ENCODE data around the gene WNK3.

The WNK3 gene

DNA sequence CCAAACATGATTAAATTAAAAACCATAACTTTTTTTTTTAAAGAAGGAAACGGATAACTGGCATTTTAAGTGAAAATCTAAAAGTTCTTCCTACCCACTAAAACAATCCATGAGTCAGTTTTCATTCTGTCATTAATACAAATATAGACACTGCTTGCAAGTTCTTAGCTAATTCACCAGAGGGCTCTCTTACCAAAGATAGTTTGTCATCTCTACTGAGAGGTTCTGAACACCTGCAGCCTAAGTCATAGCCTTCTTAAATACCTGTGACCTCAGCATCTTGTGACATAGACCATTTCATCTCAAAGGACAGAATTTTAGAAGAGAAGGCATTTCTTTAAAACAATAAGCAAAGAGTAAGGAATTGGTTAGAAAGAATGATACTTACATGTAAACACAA, 109.5 kb downstream of the WNK3 start:
- H3K4me3 ChIP-seq (ENCODE audit: control insufficient read depth, low read depth, low read length), result no peak overlapping the region
- peak; percentile 45 for DNase-seq (ENCODE audit: low read depth)
- TF ChIP-seq, protein P1, sequence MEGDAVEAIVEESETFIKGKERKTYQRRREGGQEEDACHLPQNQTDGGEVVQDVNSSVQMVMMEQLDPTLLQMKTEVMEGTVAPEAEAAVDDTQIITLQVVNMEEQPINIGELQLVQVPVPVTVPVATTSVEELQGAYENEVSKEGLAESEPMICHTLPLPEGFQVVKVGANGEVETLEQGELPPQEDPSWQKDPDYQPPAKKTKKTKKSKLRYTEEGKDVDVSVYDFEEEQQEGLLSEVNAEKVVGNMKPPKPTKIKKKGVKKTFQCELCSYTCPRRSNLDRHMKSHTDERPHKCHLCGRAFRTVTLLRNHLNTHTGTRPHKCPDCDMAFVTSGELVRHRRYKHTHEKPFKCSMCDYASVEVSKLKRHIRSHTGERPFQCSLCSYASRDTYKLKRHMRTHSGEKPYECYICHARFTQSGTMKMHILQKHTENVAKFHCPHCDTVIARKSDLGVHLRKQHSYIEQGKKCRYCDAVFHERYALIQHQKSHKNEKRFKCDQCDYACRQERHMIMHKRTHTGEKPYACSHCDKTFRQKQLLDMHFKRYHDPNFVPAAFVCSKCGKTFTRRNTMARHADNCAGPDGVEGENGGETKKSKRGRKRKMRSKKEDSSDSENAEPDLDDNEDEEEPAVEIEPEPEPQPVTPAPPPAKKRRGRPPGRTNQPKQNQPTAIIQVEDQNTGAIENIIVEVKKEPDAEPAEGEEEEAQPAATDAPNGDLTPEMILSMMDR (conservative IDR thresholded peaks at IDR 0.05; ENCODE audit: control insufficient read depth, insufficient read depth, low read depth, low read length), result peak; percentile 39

DNA sequence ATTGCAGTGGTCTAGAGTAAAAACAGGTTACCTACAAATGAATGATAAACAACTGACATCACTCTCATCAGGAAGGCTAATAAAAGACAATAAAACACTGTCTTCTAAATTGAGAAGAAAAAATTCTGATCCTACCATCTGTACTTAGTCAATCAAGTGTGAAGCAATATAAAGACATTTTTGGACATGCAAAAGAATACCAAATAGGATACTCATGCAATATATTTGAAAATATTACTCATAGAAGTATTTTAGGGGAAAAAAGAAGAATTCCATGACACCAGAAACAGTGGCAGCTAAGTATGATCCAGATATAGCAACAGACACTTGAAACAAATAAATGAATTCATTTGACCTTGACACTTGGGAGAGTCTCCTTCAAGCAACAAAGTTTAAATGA, 111.0 kb downstream of the WNK3 start:
- TF ChIP-seq, protein P1 (conservative IDR thresholded peaks at IDR 0.05; ENCODE audit: control insufficient read depth, insufficient read depth, low read depth, low read length), result no peak
- no peak overlapping the region for H3K4me3 ChIP-seq (ENCODE audit: control insufficient read depth, low read depth, low read length)
- no peak for DNase-seq (ENCODE audit: low read depth)

DNA sequence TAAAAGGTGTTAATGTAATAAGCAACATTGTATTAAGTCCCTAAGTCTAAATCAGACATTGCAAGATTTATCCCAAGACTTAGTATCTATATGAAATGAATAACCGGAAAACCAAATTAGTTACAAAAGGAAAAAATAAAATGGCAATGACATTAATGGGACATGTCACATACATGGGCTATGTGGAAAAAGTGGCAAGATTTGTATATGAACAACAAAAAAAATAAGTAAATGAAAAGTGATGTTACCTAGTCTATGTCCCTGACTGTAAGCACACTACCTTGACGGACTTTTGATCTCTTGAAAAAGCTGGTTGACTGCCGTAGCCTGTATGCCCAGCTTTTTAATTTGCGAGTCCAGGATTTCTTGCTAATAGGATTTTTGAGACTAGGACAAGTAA, 119.3 kb downstream of the WNK3 start:
- TF ChIP-seq, protein P1 (conservative IDR thresholded peaks at IDR 0.05; ENCODE audit: control insufficient read depth, insufficient read depth, low read depth, low read length), result no peak
- H3K4me3 ChIP-seq (ENCODE audit: control insufficient read depth, low read depth, low read length), result no peak overlapping the region
- DNase-seq (ENCODE audit: low read depth), result no peak

DNA sequence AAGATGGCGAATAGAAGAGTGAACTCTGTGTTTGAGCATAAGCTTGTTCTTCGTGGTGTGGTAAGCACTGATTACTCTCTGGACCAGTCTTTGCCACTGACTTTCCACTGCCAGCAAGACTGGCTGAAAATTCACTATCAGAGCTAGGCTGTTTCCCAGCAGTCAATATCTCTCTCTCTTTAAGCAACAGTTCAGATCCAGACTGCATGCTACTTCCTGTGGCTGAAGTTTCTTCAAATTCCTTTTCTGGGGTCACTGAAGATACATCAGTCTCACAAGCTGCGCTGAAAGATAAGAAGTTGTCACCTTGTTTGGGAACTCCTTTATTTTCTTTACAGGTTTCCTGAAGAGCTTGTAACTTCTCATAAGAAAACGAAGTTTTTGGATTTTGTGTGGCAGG, 120.8 kb downstream of the WNK3 start:
- no peak overlapping the region for H3K4me3 ChIP-seq (ENCODE audit: control insufficient read depth, low read depth, low read length)
- TF ChIP-seq, protein P1 (conservative IDR thresholded peaks at IDR 0.05; ENCODE audit: control insufficient read depth, insufficient read depth, low read depth, low read length), result no peak
- DNase-seq (ENCODE audit: low read depth), result no peak

DNA sequence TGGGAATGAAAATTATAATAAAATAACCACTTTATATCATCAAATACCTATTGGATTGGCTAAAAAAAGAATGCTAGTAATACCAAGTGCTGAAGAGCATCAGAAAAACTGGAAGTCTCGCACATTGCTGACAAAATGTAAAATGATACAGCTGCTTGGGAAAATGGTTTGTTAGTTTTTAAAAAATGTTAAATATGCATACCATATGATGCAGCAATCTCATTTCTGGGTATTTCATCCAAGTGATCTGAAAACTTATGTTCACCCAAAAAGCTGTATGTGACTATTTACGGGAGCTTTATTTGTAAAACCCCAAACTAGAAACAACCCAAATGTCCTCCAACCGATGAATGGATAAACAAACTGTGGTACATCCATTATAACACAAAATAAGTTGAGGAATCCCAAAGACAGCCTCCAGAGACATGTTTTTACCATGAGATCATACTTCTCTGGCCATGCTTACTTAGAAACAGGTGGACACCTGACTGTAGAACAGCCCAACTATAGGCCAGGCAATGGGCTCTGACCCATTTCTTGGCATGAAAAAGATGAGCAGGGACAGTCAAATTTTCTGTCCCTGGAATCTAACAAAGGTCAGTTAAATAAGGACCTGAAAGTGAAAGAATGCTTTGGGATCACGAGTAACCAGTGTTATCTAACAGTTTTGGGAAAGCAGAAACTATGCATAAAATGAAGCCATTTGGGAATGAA, 127.3 kb downstream of the WNK3 start:
- DNase-seq (ENCODE audit: low read depth), result no peak
- TF ChIP-seq, protein P1 (conservative IDR thresholded peaks at IDR 0.05; ENCODE audit: control insufficient read depth, insufficient read depth, low read depth, low read length), result no peak

DNA sequence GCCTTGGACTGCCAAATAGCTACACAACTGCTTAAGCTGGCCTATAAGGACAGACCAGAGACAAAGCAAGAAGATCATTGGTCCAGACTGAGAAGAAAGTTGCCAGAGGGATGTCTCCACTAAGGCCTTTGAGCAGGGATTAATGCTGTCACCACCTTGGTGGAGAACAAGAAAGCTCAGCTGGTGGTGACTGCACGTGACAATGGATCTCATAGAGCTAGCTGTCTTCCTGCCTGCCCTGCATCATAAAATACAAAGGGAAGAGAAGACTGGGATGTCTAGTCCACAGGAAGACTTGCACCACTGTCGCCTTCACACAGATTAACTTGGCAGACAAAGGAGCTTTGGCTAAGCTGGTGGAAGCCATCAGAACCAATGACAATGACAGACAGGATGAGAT, 134.3 kb downstream of the WNK3 start:
- TF ChIP-seq, protein P1 (conservative IDR thresholded peaks at IDR 0.05; ENCODE audit: control insufficient read depth, insufficient read depth, low read depth, low read length), result no peak

More for the DNA sequence above, 127.3 kb downstream of the WNK3 start:
- H3K4me3 ChIP-seq (ENCODE audit: control insufficient read depth, low read depth, low read length), result no peak overlapping the region

More for the DNA sequence above, 134.3 kb downstream of the WNK3 start:
- no peak for DNase-seq (ENCODE audit: low read depth)
- no peak overlapping the region for H3K4me3 ChIP-seq (ENCODE audit: control insufficient read depth, low read depth, low read length)

All from fibroblast of mammary gland (primary cell).